ENCODE data around the gene CACNA1C.

Gene CACNA1C

DNA sequence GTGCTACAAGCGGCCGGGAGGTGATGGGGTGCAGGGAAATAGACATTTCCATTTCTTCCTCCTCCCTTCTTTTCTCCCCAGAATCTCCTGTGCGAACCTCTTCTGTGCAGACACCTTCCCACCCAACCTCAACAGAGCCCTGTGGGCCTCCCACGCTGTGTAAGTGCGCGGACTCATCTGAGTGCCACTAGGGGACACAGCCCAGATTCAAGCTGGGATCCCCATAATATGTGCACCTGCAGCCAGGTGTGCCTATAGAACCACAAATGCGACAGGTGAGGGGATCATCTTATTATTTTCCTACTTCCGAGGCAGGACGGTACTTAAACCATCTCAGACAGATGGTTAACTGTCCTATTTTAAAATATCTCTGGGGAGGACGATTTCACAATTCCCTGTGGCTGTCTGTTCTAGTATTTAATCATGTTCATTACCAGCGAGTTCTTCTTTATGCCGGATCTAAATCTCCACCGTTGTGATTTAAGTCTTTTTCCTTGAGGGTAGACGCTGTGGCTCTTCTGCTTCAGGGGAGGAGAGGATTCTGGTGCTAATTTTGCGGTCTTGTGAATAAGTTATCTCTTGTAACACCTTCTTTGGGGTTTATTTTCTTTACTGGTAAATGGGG is 17.2 kb upstream of the CACNA1C start:
- DNase-seq, result no peak

DNA sequence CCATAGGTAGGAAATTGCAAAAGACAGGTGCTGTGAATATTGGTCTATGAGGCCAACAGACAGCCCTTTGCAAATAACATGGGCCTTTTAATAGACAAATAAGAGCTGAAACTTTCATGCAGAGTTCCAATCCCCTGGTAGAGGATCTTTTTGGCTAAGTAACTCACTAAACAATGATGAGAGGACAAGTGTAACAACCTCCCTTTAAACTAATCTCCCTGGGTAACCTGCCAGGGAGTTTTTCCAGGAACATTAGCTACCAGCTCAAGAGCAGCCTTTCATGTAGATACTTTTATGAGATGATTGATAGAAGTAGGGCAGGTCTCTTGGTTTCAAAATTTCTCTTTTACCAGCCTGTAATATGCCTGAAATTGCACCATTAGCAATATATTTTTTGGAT is 13.8 kb upstream of the CACNA1C start:
- no peak for DNase-seq

DNA sequence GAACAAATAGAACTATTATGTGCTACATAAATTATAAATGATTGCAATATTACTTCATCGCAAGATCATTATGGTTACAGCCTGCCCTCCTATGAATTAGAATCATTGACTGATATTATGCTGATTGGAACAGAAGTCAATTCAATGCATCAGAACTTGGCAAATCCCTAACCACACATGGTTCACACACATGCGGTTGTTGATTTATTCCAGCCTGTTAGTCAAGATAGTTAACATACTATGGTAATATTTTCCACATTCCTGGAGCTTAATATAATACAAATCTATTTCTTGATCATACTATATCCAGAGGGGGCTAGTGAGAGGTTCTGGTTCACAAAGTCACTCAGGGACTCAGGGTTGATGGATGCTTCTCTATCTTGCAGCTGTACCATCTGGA is 9.7 kb upstream of the CACNA1C start:
- no peak for DNase-seq

DNA sequence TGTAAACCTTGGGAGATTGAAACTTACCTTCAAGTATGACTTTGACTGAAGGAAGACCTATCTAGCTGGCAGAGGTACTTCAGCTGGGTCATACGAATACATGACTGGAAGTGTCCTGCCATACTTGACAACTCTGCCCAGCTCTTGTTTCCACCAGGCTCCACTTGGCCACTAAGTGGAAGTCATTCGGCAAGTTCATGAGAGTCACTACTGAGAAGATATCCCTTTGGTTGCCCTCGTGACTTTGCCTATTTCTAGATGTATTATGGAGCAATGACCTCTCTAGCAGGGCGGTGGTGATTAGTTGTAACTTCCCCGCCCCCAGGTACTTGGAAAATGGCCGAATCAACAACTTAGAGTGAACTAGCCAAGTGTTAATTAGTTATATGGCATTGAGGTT is 8.6 kb upstream of the CACNA1C start:
- DNase-seq, result no peak

DNA sequence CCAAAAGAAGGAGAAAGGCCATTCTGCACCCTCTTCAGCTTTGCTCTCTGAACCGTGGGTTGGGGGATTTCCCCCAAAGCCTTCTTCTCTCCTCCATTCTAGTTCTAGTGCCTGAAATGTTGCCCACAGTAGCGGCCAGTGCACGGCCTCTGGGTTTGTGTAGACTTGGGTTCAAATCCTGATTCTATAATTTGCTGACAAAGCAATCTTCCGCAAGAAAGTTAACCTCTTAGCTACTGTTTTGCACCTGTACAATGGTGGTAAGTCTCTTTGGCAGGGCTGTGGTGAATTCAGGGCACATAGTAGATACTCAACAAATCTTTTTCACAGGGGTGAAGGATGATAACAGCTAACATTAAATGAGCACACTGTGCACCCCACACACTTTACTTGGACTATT is 5.8 kb upstream of the CACNA1C start:
- no peak for DNase-seq

DNA sequence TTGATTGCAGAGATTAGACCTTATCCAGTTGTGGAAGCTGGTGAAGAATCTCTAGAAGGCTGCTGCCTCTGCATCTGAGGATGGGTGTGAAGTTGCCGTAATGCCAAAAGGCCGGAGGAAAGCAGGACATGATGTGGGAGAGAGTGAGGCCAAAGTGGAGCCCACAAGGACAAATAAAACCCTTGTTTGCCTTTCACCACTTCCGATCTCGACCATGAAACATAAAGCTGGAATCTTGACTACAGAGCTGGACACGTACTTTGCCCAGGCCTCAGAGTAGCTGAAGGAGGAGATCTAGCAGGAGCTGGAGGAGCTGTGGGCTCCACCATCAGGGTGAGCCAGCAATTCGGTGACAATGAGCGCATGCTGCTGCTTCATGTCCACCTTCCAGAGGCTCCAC is 5.0 kb upstream of the CACNA1C start:
- no peak for DNase-seq

DNA sequence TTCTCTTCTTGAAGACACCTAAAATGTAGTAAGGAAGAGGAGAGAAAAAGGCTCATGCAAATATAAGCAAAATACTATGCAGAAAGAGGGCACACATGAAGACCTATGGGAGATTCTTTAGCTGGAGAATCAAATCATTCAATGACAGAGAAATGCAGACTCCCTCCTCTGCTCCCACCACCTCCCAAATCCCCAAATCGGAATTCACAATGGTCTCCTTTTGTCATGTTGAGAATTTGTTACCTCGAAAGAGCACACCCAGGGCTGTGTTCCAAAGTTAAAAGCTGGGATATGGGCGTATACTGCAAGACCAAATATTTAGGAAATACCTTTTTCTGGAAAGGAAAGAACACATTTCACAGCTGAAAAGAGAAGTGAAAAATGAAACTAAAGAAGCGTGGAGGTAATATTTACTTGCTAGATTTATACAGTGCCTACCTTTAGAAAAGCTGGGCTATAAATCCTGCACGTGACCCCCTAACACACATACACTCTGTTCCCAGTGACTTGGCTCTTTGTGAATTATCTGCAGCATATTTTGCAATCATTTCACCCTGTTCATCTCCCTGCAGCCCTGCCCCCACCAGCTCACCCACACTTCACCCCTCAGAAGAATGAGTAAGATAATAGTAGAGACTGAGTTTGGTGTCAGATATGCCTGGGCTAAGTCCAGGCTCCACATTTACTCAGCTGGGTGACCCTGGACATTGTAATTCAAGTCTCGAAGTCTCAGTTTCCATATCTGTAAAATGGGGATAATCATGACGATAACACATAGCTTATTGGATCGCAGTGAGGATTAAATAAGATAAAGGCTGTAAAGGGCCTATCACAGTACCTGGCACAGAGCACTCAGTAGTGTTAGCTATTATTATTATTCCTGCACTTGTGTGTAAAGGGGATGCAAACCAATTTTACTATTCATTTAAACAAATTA is 2.9 kb upstream of the CACNA1C start:
- no peak for DNase-seq

DNA sequence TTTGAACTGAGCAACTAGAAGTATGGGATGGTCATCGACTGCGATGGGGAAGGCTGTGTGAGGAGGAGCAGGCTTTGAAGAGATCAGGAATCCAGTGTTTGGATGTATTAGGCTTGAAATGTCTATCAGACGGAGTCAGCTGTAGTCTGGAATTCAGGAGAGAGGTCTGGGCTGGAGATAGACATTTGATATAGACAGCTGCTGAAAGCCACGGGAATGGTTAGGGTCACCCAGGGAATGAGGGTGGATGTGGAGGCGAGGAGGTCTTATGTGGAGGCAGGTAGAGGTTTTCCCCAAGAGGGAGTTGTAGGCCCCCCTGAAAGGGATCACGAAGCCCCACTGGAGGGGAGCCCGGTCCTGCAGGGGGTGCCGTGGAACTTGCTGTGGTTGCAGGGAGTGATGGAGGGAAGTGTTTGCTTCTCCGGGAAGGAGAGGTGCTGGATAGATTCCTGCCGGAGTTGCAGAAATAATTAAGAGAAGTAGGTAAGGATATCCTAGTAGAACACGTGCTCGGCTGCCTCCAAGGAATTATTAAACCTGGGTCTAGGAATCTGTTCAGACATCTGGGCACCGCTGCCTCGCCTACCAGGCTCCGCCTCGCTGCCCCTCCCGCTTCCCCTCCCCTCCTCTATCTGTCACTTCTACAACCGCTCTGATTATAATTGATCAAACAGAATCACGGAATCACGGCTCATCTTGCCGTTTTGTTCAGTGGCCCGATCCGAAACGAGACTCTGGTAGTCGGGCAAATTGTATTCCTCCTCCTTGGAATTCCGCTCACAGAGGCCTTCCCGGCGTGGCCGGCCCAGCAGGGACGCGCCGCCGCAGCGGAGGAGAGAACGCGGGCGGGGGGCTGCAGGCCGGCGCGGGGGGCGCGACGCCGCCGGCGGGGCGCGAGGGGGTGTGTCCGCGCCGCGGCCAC is 826 bp upstream of the CACNA1C start:
- DNase-seq, result no peak

DNA sequence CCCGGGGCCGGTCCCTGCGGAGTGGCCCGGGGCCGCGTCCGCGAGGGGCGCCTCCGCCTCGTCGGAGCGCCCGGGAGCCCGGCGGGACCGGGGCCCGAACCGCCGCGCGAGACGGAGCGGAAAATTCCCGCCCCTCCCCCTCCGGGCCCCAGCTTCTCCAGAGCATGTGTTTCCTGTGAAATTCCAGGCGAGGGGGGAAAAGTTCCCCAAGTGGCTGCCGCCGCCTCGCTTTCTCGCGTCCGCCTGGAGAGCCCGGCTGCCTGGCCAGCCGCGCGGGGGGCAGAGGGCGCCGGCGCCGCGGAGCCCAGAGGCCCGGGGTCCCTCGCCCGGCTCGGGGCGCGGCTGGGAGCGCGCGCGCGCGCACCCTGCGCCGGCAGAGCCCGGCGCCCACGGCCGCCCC is 904 bp downstream of the CACNA1C start:
- DNase-seq, result no peak

DNA sequence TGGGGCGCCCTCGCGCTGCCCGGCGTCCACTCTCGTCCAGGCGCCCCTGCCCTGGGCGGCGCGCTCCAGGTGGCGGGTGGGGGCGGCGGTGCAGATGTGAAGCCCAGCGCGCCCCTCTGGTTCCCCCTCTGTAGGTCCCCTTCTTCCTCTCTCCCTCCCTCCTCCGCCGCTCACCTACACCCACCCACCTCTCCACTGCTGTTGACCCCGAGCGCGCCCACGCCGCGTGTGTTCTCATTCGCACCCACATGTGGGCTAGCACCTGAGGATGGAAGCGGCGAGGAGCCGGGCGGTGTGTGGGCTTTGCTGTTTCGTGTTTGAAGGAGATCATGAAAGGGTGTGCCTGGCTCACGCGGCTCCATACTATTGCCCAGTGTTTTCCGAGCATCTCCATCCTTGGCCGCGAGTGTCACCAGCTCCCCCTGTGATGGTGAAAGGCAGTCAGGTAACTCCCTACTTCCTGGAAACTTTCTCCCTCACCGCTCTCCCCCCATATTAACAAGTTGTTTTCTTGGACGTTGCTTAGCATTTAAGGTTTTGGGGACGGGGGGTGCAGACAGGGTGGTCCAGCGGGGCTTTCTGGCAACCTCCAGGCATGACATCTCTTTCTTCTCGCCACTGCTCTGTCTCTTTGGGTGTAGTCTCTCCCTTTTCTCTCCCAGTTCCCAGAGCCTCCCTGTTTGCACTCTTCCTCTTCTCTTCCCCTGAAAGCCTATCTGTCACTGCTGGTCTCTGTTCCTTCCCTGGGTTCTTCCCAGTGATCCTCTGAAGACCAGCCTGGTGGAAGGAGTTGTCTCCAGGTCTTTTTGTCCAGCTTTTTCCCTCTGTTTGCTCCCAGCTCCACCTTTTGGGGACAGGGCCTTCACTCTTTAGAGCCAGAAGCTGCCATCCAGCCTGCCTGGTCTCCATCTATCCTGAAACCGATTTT is 1.6 kb downstream of the CACNA1C start:
- DNase-seq, result no peak

DNA sequence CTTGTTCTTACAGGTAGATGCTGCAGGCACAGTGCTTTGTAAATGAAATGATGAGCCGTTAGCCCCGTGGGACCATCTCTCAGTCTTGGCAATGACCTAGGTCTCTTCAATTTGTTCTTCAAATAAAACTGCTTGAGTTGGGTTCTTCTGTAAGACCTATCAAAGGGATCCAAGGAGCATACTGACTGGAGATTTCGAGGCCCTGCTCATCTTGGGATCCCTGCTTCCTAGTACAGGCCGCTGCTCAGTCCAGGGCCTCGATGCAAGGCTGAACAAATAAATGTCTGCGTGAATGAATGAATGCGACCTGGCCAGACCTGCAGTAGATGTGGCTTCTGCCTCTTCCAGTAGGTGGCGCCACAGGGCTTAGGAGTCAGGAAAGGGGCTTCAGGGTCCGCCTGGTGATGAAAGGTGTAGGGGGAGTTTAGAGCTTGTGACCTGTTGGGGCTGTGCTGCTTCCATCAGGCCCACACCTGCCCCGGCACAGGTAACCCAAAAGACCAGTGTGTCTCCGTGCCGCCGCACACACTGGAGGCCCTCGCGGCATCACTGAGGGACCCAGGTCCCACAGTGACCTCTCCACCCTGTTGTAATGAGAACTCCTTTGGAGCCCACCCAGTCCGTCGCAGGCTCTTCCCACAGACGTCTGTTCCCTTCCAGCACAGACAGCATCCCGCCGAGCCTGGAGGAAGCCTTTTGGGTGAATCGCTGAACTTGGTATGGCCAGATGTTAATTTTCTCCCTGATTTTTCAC is 4.4 kb downstream of the CACNA1C start:
- DNase-seq, result no peak

DNA sequence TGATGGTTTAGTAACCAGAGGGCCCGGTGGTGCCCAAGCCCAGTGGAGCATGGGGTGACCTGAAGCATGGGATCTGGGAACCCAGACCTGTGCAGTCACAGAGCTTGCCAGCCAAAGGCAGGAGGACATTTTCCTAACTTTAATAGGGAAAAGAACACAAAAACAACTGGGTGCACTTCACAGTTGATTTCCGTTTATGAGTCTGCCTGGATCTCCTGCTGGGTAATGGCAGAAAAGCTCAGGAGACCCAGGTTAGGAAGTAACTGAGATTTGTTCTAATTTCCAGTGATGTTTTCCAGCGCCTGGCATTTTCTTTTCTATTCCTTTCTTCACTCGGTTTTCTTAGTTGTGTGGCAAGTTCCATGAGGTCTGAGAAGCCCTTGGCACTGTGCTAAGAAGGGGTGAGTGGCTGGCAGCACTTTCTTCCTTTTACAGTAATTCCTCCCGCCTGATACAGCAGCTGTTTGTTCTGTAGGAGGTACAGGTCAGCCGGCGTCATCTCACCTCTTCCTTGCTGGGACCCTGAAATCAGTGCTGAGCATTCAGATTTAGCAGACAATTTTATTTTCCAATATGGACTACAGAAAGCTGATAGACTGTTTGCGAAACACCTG is 5.1 kb downstream of the CACNA1C start:
- no peak for DNase-seq

DNA sequence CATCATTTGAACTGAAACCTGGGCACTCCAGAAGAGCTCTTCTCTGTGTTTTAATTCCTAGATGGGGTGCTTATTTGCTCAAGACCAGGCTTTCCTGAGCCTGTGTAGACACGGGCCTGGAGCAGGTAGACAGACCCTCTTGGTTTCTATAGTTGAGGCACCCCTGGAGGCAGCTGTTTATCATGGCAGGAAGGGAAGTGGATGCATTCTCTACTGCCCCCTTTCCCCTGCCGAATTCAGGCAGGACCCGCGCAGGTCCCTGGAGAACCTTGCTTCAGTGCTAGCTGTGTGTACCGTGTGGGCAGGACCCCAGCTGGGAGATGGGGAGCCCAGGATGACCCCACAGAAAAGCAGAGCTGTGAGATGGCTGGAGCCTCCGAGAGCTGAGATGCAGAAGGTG is 6.0 kb downstream of the CACNA1C start:
- no peak for DNase-seq

DNA sequence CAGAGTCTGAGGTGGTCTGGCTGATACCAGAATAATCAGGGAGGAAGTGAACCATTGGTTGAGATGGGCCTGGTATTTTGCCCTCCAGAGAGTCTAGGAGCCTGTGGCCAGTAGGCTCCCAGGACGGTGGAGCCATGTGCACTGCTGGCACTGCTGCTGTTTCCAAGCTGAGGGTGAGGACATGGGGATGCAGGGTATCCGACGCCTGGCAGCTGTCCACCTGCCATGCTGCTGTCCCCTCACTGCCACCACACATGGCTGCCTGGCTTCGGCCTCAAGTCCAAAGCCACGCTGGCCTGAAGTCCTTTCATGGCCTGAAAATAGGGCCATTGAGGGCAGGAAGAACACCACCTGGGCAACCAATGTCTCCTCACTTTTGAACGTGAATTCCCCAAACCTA is 8.6 kb downstream of the CACNA1C start:
- no peak for DNase-seq

DNA sequence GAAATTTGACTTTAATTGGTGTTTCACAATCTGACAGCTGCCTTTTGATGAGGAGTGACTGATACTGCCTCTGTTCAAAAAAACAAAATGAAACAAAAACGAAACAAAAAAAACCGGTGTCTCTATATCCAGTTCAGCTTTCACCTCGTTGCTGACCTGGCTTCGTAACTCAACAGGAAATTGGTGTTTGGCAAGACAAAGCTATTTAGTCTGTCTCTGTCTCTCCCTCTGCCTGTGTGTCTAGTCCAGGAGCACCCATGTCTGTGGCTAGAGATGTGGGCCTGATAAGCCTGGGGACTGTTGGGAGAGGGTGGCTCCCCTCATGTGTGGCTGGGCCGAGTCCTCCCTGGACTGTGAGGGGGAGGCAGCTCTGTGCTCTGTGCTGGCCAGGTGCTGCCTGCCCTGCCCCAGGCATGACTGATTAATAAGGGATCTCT is 11.3 kb downstream of the CACNA1C start:
- DNase-seq, result no peak

DNA sequence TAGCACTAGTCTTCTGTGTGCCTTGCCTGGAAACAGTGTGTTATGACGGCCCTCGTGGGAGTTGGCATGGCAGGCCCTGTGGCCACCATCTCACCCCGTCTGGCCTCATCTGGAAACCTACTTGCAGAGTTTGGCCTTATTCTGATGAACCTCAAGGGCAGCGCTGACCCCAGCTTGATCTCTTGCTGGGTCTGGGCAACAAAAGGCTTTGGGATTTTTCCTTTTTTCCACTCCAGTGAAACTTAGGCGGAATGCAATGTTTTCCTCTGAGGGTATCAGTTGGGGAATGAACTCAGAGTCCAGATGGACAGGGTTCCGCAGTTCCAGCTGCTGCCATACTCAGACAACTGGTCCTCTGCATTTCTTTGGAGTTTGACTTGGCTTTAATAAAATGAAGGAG is 15.9 kb downstream of the CACNA1C start:
- DNase-seq, result no peak

DNA sequence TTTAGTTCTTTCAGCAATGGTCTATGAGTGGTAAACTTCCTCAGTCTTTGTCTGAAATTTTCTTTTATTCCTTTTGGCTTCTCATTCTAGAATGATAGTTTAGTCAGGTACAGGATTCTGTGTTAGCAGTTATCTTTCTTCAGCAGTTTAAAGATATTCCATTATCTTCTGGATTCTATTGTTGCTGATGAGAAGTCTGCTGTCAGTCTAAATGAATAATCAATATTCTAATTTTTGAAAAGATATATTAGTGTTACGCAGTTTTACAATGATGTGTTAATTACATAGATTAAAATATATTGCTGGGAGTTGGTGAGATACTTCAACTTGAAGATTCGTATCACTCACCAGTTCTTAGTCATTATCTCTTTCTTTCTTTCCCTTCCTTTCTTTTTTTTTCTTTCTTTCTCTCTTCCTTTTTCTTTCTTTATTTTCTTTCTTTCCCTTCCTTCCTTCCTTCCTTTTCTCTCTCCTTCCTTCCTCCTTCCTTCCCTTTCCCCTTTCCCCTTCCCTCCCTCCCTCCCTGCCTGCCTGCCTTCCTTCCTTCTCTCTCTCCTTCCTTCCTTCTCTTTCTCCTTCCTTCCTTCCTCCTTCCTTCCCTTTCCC is 17.8 kb downstream of the CACNA1C start:
- no peak for DNase-seq

DNA sequence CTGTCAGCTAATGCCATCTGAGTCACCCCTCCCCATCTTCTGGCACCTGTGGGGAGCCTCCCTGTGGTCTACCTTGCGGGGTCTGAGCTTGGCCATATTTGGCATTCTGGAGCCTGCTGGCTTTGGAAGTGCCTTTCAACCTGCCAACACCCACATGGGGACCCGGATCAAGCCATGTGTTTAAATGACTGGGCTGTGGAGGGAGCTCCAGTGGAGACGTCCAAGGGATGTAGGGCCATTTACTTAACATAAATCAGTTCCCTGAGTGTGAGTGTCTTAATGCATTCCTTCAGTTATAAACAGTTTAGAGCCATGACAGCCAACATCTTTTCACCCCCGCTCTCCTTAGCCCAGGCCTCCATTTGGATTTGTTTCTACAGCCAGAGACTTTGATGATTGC is 22.0 kb downstream of the CACNA1C start:
- DNase-seq, result no peak

DNA sequence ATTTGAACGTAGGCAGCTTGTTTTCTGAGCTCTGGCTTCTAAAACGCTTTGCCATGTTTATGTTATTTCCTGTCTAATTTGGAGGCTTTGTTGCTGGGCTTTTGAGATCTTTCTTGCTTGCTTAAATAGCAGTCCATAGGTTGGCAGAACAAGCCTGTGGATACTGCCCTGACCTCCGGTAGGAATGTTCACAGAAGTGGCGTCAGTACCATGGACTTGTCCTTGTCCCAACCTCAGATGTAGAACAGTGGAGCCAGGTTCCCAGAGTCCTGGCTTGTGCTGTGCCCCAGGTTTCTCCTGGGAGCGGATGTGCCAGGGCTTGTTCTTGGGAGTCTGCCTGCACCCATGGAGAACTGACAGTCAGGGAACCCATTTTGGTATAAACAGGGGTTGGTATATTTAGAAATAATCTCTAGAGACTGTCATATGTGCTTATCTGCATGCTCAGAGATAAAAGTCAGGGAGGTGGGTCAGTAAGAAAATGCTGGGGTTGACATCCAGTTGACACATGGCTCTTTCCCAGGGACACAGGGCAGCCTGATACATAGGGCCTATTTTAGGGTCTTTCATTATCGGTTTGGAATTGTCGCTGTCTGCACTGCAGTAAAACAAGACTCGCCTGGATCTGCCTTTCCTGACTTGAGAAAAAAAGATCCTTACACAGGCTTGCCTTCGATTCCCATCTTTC is 22.9 kb downstream of the CACNA1C start:
- DNase-seq, result no peak

DNA sequence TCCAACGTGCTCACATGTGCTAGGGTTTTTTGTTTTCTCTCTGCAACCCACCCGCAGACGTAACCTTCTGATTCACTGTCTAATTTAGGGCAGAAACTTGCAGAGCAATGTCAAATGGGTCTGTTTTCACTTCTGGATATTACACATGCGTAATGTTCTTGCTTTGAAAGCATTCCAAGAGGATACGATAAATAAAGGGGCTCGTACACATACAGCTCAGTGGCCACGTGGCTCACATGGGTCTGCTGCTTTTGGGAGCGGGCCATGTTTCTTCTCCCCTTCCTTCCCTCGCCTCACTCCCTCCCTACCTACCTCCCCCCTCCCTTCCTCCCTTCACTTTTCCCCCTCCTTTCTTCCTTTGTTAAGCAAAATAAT is 23.4 kb downstream of the CACNA1C start:
- DNase-seq, result no peak

Measured in activated T-cell treated with anti-CD3 and anti-CD28 coated beads for 4 hours (primary cell).